Cardiac fibroblast (primary cell): ENCODE data around the gene PAX9.
A peak's percentile ranks its signal among the peaks of the same experiment; 100 is the strongest.

Source experiments
- DNase-seq, 2 donors: peaks; one replicate each; pipeline versions ENCODE4 v3.0.0 to v3.0.0-alpha.2; 2010; ENCODE audit warnings: low read depth in 2 of 2
- H3K4me3 ChIP-seq, 2 donors: replicated peaks in 1 of 2; 1 replicate in 1 of 2; 2 replicates in 1 of 2; pipeline ENCODE4 v1.5.1; 2011; ENCODE audit warnings: low read depth in 2 of 2, low read length in 2 of 2, mild to moderate bottlenecking in 2 of 2, moderate library complexity in 1 of 2
- CTCF ChIP-seq: IDR thresholded peaks from one replicate; pipeline ENCODE4 v1.5.1; 2011; ENCODE audit warnings: low read depth, mild to moderate bottlenecking, low read length, inconsistent platforms

Gene PAX9

GRCh38 chr14:36659010-36659821 is 2.4 kb upstream of the PAX9 start:
- no peak overlapping the region for H3K4me3 ChIP-seq
- no peak for TF ChIP-seq CTCF

GRCh38 chr14:36659822-36660735 is 1.6 kb upstream of the PAX9 start:
- no peak for DNase-seq
- TF ChIP-seq CTCF = no peak
- no peak overlapping the region for H3K4me3 ChIP-seq

More at GRCh38 chr14:36659010-36659821, 2.4 kb upstream of the PAX9 start:
- DNase-seq = no peak

GRCh38 chr14:36660736-36661505 is 739 bp upstream of the PAX9 start:
- DNase-seq = no peak
- TF ChIP-seq CTCF = no peak
- H3K4me3 ChIP-seq = no peak overlapping the region

GRCh38 chr14:36662258-36662542 is 540 bp downstream of the PAX9 start:
- peak overlapping the region in 1 of 2 donors; percentile 24 for H3K4me3 ChIP-seq
- no peak for DNase-seq
- TF ChIP-seq CTCF = no peak

- TF ChIP-seq CTCF = no peak
- peak overlapping the region in 1 of 2 donors; percentile 24 for H3K4me3 ChIP-seq
- DNase-seq = no peak
Observed at GRCh38 chr14:36662543-36663403, 1.1 kb downstream of the PAX9 start.
